Measurements from ENCODE around the gene SUPT4H1.

SUPT4H1 gene

DNA sequence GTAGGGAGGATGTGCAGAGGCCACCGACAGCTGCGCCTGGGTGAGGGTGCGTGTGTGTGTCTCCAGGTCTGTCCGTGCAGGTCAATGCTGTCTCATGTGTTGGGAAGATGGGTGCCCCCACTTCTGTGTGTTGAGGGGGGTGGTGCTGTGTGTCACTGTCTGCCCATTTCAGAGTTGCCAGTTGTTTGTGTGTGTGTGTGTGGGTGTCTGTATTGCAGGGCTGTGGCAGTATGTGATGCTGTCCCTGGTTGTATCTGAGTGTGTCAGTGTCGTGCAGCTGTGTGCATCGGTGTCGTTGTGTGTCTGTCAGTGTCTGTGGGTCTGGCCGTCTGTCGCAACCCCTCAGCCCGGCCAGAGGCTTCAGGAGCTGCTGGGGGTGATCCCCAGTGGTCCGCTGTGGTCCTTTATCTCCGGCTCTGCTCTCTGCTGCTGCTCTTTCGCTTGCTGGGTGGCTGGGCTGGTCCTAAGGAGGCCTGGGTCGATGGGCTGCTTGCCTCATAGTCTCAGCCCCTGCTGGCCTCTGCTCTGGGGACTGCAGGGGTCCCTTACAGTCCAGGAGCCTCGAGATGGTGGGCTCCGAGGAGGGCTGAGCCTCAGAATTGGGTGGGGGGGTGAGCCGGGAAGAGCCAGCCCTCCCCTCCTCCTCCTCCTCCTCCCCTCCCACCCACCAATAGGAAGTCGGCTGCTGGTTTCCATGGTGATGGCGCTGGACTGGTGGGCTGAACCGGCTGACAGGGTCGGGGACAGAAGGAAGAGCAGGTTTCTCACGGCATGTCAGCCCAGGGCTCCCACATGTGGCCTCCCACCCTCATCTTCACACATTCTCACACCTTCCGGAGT is 23.6 kb downstream of the SUPT4H1 start, which contains the start of gene TSPOAP1:
Gene TSPOAP1, minus strand, starts transcription at position 601 of the 840 bp plus-strand sequence. CDS start 875 bp downstream, outside the sequence.
- no peak for DNase-seq

DNA sequence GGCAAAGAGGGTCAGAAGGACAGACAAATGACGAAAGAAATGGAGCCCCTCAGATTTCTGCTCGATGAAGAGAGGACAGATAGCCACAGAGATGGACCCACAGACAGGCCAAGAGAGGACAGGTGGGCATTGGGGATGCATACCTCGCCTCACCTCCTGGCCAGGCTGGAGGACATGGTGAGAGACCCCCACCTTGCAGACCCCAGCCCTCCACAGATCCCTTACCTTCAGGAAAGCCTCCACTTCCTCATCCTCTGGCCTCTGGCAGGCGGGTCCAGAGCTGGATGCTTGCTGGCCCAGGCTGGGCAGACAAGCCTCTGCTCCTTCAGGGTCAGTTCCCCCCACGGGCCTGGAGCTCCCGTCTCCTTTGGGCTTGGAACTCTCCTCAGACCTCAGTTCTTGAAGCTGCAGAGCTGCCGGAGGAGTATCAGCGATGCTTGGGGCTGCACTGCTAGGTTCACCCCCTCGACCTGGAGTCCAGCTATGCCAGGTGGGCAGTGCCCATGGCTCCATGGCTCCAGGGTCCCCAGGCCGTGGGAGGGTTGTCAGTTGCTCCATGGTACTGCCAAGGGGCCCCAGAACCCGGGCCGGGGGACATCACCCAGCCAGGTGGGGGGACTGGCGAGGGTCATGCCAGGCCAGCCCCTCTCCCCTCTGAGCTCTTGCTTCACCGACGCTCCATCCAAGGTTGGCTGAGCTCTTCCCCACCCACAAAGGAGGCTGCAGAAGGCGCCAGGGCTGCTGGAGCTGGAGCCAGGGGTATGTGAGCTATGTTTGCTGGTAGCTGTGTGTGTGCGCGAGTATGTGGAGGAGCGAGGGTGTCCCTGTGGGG is 24.4 kb downstream of the SUPT4H1 start:
- no peak for DNase-seq

DNA sequence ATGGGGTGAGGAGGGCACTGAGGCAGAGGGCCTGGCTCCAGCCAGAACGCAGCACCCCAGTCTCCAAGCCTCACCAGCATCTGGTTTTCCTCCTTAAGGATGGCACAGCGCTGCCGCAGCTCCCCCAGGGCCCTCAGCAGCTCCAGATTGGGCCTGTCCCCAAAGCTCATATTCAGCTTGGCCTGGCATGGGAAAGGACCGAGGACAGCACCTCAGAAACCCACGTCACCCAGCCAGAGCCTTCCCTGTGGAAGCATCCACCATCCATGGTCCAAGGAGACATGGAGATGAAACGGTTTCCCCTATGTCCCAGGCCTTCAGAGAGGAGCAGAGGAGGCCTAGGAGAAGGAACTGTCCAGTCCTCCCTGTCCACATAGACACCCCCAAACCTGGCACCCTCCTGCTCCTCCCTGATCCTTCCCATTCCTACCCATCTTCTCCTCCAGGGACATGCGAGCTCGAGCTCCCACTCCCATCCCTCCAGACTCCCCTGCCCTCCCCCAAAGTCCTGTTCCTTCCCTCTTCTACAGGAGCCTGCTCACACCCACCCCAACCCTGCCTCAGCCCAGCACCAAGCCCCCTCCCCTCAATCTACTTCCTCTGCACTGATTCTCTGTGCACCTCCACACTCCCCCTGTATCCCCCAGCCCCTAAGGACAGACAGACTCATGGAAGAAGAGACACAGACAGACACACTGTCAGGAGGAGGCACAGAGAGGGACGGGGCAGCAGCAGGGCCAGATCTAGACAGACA is 25.2 kb downstream of the SUPT4H1 start:
- no peak for DNase-seq

DNA sequence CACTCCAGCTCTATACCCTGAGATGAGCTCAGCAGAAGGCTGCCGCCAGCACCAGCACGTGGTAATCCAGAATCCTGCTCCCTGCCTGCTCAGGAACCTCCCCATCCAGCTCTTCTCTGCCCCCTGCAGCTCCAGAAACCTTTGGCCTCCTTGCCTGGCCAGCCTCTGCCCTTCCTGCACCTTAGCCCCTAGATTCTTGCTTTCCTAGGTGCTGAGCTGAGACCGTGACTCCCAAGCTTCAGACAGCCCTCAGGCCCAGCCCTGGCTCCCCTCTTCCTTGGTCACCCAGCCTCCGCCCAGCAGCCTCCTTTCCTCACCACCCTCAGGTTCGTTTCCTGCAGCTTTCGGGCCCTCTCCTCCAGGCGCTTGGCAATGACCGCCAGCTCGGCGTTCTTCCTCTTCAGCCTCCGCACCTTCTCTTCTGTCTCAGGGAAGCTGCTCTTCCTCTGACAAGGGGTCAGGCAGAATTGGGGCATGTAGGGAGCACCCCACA is 26.0 kb downstream of the SUPT4H1 start:
- DNase-seq, result no peak

DNA sequence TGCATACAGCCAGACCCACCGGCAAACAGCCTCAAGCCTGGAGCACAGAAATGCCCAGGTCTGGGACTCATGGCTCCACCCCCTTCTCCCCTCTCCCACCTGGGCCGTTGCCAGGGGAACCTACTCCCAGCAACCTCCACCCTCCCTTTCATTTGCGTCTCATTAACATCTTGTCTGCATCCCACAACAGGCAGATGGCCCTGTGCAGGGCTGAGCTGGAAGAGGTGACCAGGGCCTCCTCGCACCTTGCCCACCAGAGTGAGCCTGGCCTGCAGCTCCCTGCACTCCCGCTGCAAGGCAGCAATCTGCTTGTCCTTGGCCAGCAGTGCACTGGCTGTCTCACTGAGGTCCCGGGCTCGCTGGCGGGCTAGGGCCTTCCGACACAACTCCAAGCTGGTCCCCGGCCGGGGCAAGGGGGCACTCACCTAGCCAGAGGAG is 26.7 kb downstream of the SUPT4H1 start:
- no peak for DNase-seq

DNA sequence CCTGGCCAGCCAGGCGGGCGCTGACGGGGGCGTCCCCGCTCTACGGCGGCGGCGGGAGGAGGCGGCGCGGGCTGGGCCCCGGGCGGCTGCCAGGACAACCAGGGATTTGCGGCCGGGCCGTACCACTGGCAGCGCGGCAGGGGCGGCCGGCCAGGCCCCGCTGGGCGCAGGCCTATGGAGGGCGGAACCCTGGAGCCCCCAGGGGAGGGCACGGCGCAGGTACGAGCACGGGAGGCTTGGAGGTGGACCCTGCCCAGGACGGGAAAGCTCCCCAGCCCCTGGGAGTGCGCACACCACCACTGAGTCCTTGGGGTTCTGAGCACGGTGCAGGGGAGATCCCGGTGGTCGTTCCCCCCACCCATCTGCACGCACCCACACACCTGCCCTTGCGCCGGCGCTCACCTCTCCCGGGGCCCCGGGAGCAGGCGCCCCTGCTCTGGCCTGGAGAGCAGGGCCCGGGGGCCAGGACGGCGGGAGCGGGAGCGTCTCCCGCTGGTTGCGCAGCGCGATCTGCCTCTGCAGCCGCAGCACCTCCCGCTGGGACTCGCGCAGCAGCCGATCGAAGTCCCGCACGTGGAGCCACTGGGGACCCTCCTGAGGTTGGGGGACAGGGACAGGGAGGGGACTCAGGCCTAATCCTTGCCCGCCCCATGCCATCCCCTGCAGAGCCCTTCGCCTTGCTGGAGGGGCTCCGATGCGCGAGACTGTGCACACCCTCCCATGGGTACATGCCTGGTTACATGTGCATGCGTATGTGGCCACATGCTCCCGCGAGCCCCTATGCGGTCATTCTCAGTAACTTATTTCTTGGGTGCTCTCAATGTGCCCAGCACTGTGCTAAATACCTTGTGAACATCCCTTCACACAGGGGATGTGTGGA is 27.4 kb downstream of the SUPT4H1 start:
- DNase-seq, result peak; percentile 31

DNA sequence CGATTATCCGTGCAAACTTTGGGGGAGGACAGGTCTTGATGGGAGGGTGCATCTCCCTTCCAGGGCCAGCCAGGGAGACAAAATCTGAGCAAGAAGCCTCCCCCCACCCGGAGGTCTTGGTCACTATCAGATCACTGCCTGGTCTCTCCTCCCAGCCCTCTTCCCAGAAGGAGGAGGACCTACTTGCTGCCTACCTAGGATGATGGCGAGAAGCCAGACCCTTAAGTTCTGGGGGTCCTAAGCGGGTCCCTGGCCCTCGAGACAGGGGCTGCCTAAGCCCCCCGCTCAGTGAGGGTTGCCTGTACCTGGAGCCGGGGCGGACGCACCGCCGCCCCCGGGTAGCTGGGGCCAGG is 28.0 kb downstream of the SUPT4H1 start:
- no peak for DNase-seq

DNA sequence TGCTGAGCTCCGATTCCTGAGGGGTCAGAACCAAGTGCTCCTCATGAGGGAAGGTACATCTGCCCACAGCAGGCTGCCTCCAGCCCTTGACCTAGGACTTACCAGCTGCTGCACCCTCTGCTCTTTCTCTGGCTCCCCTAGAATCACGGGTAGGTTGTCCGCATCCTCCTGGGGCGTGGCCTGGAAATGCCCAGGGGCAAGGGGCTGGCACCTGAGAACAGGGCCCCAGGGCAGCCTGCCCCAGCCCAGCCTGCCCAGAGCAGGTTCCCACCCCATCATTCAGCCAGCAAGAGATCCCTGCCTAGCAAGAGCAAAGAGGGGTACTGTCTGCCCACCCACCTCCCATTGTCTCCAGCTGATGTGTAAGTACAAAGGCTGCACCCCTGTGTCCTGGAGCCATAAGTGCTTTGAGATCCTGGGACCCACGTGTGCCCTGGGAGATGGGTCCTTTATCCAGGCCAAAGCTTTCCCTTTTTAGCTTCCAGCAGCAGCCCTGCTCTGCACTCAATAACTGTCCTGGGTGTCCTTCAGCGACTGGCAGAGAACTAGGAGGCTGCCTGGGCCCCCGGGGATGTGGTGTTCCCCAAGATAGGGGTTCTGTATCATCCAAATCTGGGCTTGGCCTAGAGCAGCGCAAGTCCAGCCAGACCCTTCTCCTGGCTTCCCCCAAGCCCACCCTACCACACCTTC is 28.5 kb downstream of the SUPT4H1 start:
- no peak for DNase-seq

DNA sequence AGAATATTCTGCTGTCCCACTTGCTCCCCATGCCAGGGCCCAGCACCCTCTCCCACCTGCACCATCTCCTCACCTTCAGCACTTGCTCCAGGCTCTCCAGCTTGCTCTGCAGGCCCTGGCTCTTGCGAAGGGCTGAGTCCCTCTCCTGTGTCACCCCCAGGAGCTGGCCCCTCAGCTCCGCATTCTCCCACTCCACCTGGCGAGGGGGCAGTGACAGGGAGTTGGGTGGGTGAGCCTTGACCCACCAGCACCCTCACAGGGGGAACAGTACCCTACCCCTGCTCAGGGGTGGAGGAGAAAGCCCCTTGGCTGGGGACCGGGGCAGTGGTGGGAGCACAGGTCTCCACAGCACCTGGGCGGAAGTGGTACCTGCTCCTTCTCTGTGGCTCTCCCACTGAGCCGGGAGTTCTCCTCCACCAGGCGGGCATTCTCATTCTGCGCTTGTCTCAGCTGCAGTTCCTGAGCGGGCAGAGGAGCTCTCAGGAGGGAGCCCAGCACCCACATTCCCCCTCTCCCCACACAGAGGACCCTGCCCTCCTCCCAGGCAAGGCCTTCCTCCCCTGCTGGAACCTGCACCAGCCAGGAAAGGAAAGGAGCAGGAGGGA is 29.3 kb downstream of the SUPT4H1 start:
- no peak for DNase-seq

DNA sequence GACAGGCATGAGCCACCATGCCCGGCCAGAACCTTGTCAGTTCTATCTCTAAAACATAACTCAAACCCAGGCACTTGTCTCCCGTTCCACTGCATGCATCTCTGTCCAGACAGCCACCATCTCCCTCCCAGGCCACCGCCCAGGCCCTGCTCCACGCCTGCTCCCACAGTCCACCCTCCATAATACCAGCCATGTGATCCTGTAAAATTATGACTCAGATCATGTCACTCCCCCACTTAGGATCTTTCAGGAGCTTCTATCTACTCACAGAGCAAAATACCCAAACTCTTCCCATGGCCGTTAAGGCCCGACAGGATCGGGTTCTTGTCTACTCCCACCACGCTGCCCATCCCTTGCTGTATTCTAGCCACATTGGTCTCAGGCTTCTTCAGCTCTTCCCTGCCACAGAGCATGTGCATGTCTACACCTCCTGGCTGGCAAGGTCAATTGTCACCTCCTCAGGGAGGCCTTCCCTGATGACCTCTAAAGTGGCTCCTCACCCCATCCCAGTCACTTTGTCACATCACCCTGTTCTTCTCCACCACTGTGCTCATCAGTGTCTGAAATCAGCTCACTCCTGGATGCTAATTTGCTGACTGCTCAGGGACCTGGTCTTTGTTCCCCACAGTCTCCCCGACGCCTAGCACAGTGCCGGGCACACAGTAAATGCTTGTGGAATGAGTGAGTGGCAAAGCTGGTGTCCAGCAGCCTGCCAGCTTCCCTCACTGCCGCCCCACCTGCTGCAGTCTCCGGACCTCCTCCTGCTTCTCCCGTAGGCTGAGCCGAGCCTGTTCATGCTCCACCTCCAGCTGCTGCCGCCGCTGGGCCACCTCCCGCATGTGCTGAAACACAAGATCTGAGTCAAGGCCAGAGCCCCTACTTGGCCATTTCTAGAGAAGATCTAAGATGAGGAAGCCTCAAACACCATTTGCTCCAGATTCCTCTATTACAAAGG is 30.2 kb downstream of the SUPT4H1 start:
- no peak for DNase-seq

DNA sequence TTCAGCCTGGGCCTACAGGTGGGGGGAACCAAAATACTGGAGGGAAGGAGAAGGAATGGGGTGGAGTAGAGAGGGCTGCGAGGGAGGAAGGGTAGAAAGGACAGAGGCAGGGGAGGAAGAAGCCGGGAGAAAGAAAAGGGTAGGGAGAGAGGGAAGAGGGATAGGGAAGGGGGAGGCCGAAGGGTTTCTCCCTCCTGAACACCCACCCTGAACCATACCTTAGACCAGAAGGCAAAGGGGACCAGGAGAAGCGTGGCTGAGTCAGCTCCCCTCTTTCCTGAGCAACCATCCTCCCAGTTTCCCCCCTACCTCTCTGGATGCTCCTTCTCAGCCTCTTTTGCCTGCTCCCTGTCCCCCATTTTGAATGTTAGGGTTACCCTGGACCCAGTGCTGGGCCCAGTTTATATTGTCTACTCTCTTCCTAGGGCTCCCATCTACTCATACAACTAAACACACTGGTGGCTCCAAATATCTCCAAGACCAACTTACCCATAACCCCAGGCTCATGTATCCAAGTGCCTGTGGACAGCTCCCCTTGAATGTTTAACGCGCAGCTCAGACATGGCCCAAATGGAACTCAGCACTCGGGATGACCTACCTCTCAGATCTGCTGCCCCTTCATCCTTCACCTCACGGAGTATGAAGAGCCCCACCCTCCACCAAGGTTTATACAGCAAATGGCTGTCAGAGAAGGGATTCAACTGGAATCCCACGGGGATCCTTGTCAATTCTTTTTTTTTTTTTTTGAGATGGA is 31.3 kb downstream of the SUPT4H1 start:
- DNase-seq, result no peak

DNA sequence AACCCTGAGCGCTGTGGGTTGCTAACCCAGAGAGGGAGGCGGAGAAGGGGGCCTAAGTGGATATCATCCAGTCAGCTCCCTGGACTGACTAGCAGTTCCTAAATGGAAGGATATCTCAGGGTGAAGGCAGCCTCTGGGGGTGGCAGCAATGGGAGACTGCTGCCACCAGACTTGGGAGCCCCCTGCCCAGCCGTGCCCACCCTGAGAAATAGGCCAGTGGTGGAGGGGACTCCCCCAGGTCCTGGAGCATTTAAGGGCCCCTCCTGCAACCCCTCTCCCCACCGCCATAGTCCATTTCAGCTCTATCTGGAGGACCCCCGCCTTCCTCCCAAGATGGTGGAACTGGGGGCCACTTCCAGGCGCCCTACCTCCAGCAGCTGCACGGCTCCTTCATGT is 31.8 kb downstream of the SUPT4H1 start:
- DNase-seq, result no peak

DNA sequence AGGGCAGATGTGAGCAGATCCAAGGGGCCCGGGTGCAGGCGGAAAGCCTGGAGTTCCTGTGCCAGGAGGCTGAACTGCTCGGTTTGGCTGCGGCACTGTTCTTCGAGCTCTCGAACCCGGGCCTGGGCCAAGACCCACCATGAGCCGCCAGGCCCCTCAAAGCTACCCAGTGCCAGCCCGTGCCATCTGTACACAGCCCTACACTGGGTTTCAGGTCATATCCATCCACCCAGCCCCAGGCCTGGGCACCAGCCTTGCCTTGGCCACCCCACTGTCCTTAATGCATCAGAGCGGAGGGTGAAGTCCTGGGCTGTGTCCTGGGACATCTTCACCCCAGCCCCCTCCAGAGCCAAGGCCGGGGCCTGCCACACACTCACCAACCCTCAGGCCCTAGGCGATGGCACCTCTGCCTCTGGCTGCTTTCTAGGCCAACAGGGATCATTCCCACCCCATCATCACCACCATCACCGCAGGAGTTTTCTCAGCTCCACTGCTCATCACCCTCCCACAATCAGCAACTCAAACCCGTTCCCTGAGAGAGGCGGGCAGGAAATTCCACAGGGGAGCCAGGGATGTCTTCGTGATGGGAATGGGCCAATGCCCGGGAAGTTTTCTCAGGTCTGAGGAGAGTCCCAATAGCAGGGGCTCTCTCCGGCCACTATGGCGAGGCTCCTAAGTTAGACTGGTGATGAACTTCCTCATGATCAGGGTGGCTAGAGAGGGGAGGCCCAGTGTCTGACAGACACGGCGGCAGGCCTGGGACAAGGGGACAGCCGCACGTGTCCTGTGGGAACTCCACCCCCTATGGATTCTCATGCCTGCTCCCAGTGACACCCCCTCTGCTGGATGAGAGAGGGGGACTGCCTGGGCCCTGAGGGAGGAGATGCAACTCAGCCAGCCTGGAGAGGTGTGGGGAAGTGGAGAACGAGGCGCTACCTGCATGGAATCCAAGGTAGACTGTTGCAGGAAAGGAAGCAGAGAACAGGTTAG is 32.5 kb downstream of the SUPT4H1 start:
- DNase-seq, result no peak

DNA sequence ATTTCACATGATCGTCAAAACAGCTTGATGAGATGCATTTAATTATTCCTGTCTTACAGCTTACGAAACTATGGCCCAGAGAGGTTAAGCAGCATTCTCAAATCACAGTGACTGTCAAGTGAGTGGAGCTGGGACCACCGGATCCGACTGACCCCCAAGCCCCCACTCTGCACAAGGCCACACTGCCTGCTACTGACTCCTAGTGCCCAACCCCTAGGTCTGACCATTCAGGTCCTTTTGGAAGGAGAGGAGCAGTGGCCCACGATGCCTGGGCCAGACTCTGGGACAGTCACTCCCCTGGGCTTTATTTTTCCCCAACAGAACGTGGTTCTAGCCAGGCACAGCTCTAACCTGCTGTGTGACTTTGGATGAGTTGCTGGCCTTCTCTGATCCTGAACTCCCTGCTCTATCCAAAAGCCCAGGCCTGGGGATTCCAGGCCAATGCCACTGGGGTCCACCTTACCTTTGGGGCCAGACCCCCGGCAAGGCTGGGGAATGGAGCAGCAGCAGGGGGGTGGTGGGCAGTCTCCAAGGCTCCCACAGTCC is 33.3 kb downstream of the SUPT4H1 start:
- no peak for DNase-seq

DNA sequence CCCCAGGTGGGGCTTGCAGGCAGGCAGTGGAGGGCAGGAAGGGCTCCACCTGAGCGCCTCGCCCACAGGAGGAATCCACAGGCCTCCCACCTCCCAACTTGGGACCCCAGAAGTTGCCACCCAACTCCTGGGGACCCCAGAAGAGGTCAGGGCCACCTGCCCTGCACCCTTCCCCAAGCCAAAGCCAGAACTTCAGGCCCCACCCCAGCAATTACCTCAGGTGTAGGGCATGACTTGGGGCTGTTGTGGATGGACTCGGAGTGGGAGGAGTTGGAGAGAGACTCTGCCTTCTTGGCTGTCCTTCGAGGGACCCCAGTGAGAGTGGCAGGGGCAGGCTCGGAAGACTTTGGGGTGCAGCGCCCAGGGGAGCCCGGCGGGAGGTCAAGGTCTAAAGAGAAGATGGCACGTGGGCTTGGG is 33.9 kb downstream of the SUPT4H1 start:
- no peak for DNase-seq

DNA sequence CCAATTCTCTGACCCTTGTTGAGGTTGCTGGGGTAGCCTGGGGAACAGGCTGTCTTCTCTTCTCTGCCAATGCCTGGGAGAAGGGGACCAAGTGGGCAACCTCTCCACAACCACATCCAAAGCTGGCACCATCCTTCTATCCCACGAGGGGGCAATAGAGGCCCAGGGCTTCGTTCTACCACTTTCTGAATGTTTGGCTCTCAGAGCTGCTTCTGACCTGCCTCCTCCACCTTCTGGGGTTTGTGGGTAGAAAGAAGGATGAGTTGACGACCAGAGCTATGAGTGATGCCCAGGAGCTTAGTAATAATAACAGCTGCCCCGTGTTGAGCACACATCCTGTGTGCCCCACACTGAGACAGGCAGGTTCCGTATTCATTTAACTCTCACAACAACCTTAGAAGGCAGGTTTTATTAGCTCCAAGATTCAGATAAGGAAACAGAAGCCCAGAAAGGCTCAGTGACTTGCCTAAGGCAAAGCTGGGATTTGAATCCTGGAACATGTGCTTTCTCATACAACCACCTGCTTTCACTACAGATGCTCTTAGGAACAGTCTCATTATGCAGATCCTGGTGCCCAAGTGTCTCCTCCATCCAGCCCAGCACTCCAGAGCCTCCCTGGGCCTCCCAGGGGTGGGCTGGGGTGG is 34.5 kb downstream of the SUPT4H1 start:
- peak; percentile 85 for DNase-seq
